ENCODE results near the gene MLPH.

DNA sequence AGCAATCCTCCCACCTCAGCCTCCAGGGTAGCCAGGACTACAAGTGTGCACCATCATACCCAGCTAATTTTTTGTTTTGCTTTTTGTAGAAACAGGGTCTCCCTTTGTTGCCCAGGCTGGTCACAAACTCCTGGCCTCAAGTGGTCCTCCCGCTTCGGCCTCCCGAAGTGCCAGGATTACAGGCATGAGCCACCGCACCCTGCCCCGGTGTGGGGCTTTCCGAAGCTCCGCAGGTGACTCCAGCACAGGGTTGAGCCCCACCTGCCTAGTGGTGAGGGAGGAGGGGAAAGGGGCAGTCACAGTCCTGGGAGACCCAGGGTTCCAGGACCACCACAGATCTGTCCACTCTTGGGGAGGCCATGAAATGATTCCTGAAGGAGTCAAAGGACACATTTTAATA is 84.5 kb downstream of the MLPH start:
- TF ChIP-seq CTCF (conservative IDR thresholded peaks at IDR 0.05), result no peak
- TF ChIP-seq EZH2 (IDR thresholded peaks at IDR 0.05; ENCODE audit: low read depth), result no peak

Measured in PC-9 (cell line).